ENCODE results near the gene MYPOP. TPM values are rescaled to one million over a fixed set of nuclear protein-coding genes. Genes with fewer than 3 reads are reported as not detected.

The MYPOP gene
- 1 to 10 TPM; 3.6 to 9.0 (median 5.5) TPM for total RNA-seq

GRCh38 chr19:45901912-45902650 is at the start of gene MYPOP:
Gene MYPOP, minus strand, starts transcription at chr19:45902613. Its CDS starts 840 bp downstream, at chr19:45901773.
- H3K36me3 ChIP-seq = peaks cover 0 to 31% (median 0%) of the 10 kb centered on the region in 3 donors
- WGBS, 2 donors = 1 to 2% methylated on average over 42 to 44 of the region's 47 CpGs
- TF ChIP-seq CTCF (IDR thresholded peaks at IDR 0.05) (no peak), EP300 (IDR thresholded peaks at IDR 0.05) (no peak), POLR2A (IDR thresholded peaks at IDR 0.05) (no peak)
- peak in 1 of 2 donors; percentile 9 for DNase-seq (ENCODE audit: low spot score in 2 of 2)
- no peaks in the 10 kb centered on the region for H3K27me3 ChIP-seq
- H3K4me3 ChIP-seq = peak within 1 kb of the TSS; percentile 62 to 77 (median 71)
- peak within 1 kb of the TSS; percentile 55 to 88 (median 77) for H3K27ac ChIP-seq
- no peaks in the 10 kb centered on the region for H3K9me3 ChIP-seq
- H3K4me1 ChIP-seq = peaks cover 0 to 27% (median 11%) of the 10 kb centered on the region in 4 donors

- Histone ChIP-seq H3K36me3 (no peaks in the 10 kb centered on the region), H3K9me3 (no peaks in the 10 kb centered on the region), H3K27ac (no peak overlapping the region), H3K27me3 (peaks cover 0 to 41% of the 10 kb centered on the region in 2 donors), H3K4me1 (peaks cover 0 to 5% (median 0%) of the 10 kb centered on the region in 4 donors), H3K4me3 (no peak overlapping the region)
- 89 to 96% methylated on average over 1 of the region's 1 CpG for WGBS, 2 donors
- no peak for TF ChIP-seq POLR2A (IDR thresholded peaks at IDR 0.05)
- no peak for TF ChIP-seq EP300 (IDR thresholded peaks at IDR 0.05)
- no peak for TF ChIP-seq CTCF (IDR thresholded peaks at IDR 0.05)
- DNase-seq (ENCODE audit: low spot score in 2 of 2) = no peak
Measured at GRCh38 chr19:45947926-45948325, 45.5 kb upstream of the MYPOP start.

GRCh38 chr19:45940515-45940805 is 38.0 kb upstream of the MYPOP start:
- TF ChIP-seq EP300 (IDR thresholded peaks at IDR 0.05) = no peak
- TF ChIP-seq POLR2A (IDR thresholded peaks at IDR 0.05) = no peak
- TF ChIP-seq CTCF (IDR thresholded peaks at IDR 0.05) = no peak
- H3K4me3 ChIP-seq = no peak overlapping the region
- WGBS, 2 donors = 62 to 78% methylated on average over 31 to 32 of the region's 32 CpGs
- DNase-seq (ENCODE audit: low spot score in 2 of 2) = no peak
- peaks cover 0 to 74% of the 10 kb centered on the region in 2 donors for H3K27me3 ChIP-seq
- no peak overlapping the region for H3K27ac ChIP-seq
- H3K9me3 ChIP-seq = no peaks in the 10 kb centered on the region
- H3K4me1 ChIP-seq = no peaks in the 10 kb centered on the region
- H3K36me3 ChIP-seq = no peaks in the 10 kb centered on the region

- 40 to 44% methylated on average over 20 to 22 of the region's 67 CpGs for WGBS, 2 donors
- Histone ChIP-seq H3K4me1 (no peaks in the 10 kb centered on the region), H3K9me3 (no peaks in the 10 kb centered on the region), H3K36me3 (no peaks in the 10 kb centered on the region), H3K4me3 (no peak overlapping the region), H3K27me3 (peaks cover 0 to 79% of the 10 kb centered on the region in 2 donors), H3K27ac (no peak overlapping the region)
- no peak for DNase-seq (ENCODE audit: low spot score in 2 of 2)
- no peak for TF ChIP-seq CTCF (IDR thresholded peaks at IDR 0.05)
- TF ChIP-seq EP300 (IDR thresholded peaks at IDR 0.05) = no peak
- TF ChIP-seq POLR2A (IDR thresholded peaks at IDR 0.05) = no peak
Measured at GRCh38 chr19:45939792-45940514, 37.5 kb upstream of the MYPOP start.

GRCh38 chr19:45938733-45939319 is 36.4 kb upstream of the MYPOP start:
- no peaks in the 10 kb centered on the region for H3K36me3 ChIP-seq
- no peak overlapping the region for H3K27ac ChIP-seq
- H3K4me1 ChIP-seq = no peaks in the 10 kb centered on the region
- TF ChIP-seq EP300 (IDR thresholded peaks at IDR 0.05) (no peak), POLR2A (IDR thresholded peaks at IDR 0.05) (no peak)
- no peak overlapping the region for H3K4me3 ChIP-seq
- WGBS, 2 donors = 74 to 83% methylated on average over 3 of the region's 3 CpGs
- peaks cover 0 to 86% of the 10 kb centered on the region in 2 donors for H3K27me3 ChIP-seq
- no peaks in the 10 kb centered on the region for H3K9me3 ChIP-seq
- DNase-seq (ENCODE audit: low spot score in 2 of 2) = no peak

All from tibial nerve (tissue), 4 donors.